Measurements from ENCODE around the gene MAP4.
"Not testable (repeated sequence)": the region's sequence is repeated elsewhere in the genome, so short reads cannot be mapped to it uniquely, and the experiment has no call there.

MAP4 gene

DNA sequence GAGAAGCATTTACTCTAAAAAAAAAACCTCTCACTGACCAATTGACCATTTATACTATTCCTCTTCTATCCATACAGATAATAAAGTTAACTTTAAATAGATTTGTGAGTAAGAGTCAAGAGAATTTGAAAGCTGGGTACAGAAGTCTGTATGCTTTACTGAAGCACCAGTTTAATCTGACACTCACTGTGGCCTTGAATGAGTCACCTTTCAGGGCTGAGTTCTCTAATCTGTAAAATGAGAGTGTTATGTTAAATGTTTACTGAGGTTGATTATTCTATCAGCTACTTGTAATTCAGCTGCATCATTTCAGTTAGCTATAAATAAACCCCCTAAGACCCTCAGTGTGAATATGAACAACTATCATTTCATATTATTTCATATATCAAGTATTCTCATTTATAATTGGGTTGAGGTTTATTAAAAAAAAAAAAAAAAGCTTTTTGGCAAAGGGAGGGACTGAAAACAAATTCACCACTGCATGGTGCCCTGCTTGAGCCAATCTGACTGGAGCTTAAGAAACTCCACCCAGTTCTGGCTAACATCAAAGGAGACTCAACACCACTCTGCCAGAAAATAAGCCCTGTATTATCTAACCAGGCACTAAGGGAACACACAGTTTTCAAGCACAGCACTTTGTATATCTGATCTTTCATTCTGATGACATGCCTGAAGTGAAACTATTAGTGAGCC is 2.8 kb downstream of the MAP4 start (continued):
- TF ChIP-seq, protein P1, sequence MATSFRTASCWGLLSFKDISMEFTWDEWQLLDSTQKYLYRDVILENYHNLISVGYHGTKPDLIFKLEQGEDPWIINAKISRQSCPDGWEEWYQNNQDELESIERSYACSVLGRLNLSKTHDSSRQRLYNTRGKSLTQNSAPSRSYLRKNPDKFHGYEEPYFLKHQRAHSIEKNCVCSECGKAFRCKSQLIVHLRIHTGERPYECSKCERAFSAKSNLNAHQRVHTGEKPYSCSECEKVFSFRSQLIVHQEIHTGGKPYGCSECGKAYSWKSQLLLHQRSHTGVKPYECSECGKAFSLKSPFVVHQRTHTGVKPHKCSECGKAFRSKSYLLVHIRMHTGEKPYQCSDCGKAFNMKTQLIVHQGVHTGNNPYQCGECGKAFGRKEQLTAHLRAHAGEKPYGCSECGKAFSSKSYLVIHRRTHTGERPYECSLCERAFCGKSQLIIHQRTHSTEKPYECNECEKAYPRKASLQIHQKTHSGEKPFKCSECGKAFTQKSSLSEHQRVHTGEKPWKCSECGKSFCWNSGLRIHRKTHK (tag by site-specific recombination; IDR thresholded peaks at IDR 0.05) = no peak
- TF ChIP-seq, protein P2, sequence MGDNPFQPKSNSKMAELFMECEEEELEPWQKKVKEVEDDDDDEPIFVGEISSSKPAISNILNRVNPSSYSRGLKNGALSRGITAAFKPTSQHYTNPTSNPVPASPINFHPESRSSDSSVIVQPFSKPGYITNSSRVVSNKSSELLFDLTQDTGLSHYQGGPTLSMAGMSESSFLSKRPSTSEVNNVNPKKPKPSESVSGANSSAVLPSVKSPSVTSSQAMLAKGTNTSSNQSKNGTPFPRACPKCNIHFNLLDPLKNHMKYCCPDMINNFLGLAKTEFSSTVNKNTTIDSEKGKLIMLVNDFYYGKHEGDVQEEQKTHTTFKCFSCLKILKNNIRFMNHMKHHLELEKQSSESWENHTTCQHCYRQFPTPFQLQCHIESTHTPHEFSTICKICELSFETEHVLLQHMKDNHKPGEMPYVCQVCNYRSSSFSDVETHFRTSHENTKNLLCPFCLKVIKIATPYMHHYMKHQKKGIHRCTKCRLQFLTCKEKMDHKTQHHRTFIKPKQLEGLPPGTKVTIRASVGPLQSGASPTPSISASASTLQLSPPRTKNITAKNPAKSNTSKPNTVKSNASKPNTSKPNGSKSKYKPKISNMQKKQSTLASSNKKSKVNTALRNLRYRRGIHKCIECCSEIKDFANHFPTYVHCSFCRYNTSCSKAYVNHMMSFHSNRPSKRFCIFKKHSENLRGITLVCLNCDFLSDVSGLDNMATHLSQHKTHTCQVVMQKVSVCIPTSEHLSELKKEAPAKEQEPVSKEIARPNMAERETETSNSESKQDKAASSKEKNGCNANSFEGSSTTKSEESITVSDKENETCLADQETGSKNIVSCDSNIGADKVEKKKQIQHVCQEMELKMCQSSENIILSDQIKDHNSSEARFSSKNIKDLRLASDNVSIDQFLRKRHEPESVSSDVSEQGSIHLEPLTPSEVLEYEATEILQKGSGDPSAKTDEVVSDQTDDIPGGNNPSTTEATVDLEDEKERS (tag by site-specific recombination; IDR thresholded peaks at IDR 0.05) = no peak
- TF ChIP-seq ZNF155 (tag by site-specific recombination; IDR thresholded peaks at IDR 0.05) (no peak), ZFP69B (tag by site-specific recombination; IDR thresholded peaks at IDR 0.05) (no peak), OSR2 (tag by site-specific recombination; IDR thresholded peaks at IDR 0.05) (peak; percentile 75), ZNF747 (tag by site-specific recombination; IDR thresholded peaks at IDR 0.05) (no peak), ZNF571 (tag by site-specific recombination; IDR thresholded peaks at IDR 0.05) (no peak), ZBTB7A (tag by site-specific recombination; IDR thresholded peaks at IDR 0.05; ENCODE audit: low read depth) (no peak), ZNF658 (tag by site-specific recombination; IDR thresholded peaks at IDR 0.05) (no peak), ZBTB48 (tag by site-specific recombination; IDR thresholded peaks at IDR 0.05) (peak; percentile 55; the same call in 1 of the 2 replicates), ZNF391 (tag by site-specific recombination; IDR thresholded peaks at IDR 0.05; ENCODE audit: borderline replicate concordance, low read depth) (no peak), RBAK (tag by site-specific recombination; IDR thresholded peaks at IDR 0.05) (no peak), ZFP41 (tag by site-specific recombination; IDR thresholded peaks at IDR 0.05; ENCODE audit: borderline replicate concordance) (no peak), SP2 (tag by site-specific recombination; IDR thresholded peaks at IDR 0.05) (0 out of 2 replicates have a peak, but pooled peaks have one; percentile 5), ZNF529 (tag by site-specific recombination; IDR thresholded peaks at IDR 0.05; ENCODE audit: insufficient replicate concordance) (no peak)
- TF ChIP-seq, protein P3, sequence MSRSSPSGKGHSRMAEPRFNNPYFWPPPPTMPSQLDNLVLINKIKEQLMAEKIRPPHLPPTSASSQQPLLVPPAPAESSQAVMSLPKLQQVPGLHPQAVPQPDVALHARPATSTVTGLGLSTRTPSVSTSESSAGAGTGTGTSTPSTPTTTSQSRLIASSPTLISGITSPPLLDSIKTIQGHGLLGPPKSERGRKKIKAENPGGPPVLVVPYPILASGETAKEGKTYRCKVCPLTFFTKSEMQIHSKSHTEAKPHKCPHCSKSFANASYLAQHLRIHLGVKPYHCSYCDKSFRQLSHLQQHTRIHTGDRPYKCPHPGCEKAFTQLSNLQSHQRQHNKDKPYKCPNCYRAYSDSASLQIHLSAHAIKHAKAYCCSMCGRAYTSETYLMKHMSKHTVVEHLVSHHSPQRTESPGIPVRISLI (tag by site-specific recombination; IDR thresholded peaks at IDR 0.05) = peak; percentile 53; the same call in 1 of the 2 replicates
- TF ChIP-seq, protein P4, sequence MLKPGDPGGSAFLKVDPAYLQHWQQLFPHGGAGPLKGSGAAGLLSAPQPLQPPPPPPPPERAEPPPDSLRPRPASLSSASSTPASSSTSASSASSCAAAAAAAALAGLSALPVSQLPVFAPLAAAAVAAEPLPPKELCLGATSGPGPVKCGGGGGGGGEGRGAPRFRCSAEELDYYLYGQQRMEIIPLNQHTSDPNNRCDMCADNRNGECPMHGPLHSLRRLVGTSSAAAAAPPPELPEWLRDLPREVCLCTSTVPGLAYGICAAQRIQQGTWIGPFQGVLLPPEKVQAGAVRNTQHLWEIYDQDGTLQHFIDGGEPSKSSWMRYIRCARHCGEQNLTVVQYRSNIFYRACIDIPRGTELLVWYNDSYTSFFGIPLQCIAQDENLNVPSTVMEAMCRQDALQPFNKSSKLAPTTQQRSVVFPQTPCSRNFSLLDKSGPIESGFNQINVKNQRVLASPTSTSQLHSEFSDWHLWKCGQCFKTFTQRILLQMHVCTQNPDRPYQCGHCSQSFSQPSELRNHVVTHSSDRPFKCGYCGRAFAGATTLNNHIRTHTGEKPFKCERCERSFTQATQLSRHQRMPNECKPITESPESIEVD (tag by site-specific recombination; IDR thresholded peaks at IDR 0.05) = peak; percentile 54

DNA sequence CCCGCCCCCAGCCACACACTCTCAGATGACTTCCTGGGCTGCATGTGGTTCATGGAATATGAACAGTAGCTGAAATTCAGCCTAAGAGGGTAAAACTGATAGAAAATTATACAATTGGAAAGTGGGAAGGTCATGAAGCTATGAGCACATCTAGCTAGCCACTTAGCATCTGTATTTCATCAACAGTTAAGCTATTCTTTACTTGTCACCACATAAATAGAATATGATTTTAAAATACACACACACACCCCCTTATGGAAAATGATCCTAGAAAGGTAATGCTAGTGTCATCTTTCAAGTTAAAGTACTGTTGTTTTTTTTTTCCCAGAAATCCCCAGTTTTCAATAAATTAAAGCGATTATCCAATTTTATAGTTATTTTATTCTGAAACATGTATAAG is 3.6 kb downstream of the MAP4 start:
- no peak overlapping the region for H3K27ac ChIP-seq (ENCODE audit: extremely low read depth, low read depth, low read length)
- TF ChIP-seq BCL11B (tag by site-specific recombination; IDR thresholded peaks at IDR 0.05; ENCODE audit: low read depth) = no peak
- TF ChIP-seq, protein P5, sequence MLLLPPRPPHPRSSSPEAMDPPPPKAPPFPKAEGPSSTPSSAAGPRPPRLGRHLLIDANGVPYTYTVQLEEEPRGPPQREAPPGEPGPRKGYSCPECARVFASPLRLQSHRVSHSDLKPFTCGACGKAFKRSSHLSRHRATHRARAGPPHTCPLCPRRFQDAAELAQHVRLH (tag by site-specific recombination; IDR thresholded peaks at IDR 0.05) = no peak
- no peak for TF ChIP-seq TRIM28 (IDR thresholded peaks at IDR 0.05; ENCODE audit: borderline replicate concordance, low read length)
- no peak for TF ChIP-seq OVOL3 (tag by site-specific recombination; IDR thresholded peaks at IDR 0.05)
- TF ChIP-seq SP7 (tag by site-specific recombination; IDR thresholded peaks at IDR 0.05) = no peak
- no peak for TF ChIP-seq ZNF214 (tag by site-specific recombination; IDR thresholded peaks at IDR 0.05; ENCODE audit: borderline replicate concordance)

DNA sequence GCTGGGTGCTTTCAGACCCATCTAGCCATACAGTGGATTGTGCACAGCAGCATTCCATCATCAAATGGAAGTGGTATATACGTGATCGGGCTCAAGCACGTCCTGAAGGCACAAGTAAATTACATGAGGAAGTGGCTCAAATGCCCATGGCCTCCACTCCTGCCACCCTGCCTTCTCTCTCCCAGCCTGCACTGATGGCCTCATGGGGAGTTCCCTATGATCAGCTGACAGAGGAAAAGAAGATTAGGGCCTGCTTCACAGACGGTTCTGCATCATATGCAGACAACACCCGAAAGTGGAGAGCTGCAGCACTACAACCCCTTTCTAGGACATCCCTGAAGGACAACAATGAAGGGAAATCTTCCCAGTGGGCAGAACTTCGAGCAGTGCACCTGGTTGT is 8.2 kb downstream of the MAP4 start:
- H3K4me3 ChIP-seq (ENCODE audit: low read depth, low read length); POLR2A ChIA-PET; H3K4me1 ChIP-seq (ENCODE audit: control insufficient read depth, insufficient read depth, low read length); CTCF ChIA-PET; H3K27ac ChIP-seq (ENCODE audit: extremely low read depth, low read depth, low read length); H3K9me3 ChIP-seq (ENCODE audit: control insufficient read depth, insufficient read depth, low read depth, low read length); H3K36me3 ChIP-seq (ENCODE audit: control insufficient read depth in 2 of 2, insufficient read depth in 1 of 2, low read length in 2 of 2): not testable (repeated sequence)

More for the DNA sequence above, 3.6 kb downstream of the MAP4 start:
- ChIA-PET POLR2A (no interaction called here), CTCF (interaction anchor here (0.6 to 0.7 kb wide), 3 partner anchors 22 to 130 kb away, joined by 3 to 4 read pairs (median 3); no protein-coding TSS in a partner anchor)
- Histone ChIP-seq H3K4me1 (ENCODE audit: control insufficient read depth, insufficient read depth, low read length) (peaks cover 13% of the 10 kb centered on the region), H3K36me3 (ENCODE audit: control insufficient read depth in 2 of 2, insufficient read depth in 1 of 2, low read length in 2 of 2) (no peaks in the 10 kb centered on the region), H3K9me3 (ENCODE audit: control insufficient read depth, insufficient read depth, low read depth, low read length) (no peaks in the 10 kb centered on the region), H3K4me3 (ENCODE audit: low read depth, low read length) (no peak overlapping the region)

Data from HEK293 (cell line).